ENCODE results near the gene TNKS1BP1.

- TF ChIP-seq POLR2A (IDR thresholded peaks at IDR 0.05; ENCODE audit: low read length): no peak
- no peak for TF ChIP-seq GATA1 (IDR thresholded peaks at IDR 0.05; ENCODE audit: low read depth, low read length)
Measured at GRCh38 chr11:57340039-57340615, 15.4 kb upstream of the TNKS1BP1 start.
